MM.1S (cell line): Measurements from ENCODE around the gene BCL11B.

ENCODE experiments used
- EZH2 ChIP-seq: fragments of 300-600 bp; sonication (generic); optimal IDR thresholded peaks from 2 replicates; pipeline ENCODE3; 2017; ENCODE audit warnings: low read depth, mild to moderate bottlenecking, antibody characterized with exemption, low read length, mixed read lengths
- TF ChIP-seq, protein P1 (sequence below): fragments of 300-600 bp; sonication (generic); IDR thresholded peaks from 2 replicates; pipeline ENCODE4 v1.5.1; 2016; ENCODE audit warnings: antibody characterized with exemption, low read length, mixed read lengths

- TF ChIP-seq, protein P1, sequence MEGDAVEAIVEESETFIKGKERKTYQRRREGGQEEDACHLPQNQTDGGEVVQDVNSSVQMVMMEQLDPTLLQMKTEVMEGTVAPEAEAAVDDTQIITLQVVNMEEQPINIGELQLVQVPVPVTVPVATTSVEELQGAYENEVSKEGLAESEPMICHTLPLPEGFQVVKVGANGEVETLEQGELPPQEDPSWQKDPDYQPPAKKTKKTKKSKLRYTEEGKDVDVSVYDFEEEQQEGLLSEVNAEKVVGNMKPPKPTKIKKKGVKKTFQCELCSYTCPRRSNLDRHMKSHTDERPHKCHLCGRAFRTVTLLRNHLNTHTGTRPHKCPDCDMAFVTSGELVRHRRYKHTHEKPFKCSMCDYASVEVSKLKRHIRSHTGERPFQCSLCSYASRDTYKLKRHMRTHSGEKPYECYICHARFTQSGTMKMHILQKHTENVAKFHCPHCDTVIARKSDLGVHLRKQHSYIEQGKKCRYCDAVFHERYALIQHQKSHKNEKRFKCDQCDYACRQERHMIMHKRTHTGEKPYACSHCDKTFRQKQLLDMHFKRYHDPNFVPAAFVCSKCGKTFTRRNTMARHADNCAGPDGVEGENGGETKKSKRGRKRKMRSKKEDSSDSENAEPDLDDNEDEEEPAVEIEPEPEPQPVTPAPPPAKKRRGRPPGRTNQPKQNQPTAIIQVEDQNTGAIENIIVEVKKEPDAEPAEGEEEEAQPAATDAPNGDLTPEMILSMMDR = no peak
- no peak for TF ChIP-seq EZH2
Observed at GRCh38 chr14:99320621-99321235, 48.7 kb upstream of the BCL11B start.
